Upper lobe of left lung (tissue), 6 donors: ENCODE measurements around the gene WDR76. TPM values are rescaled to one million over a fixed set of nuclear protein-coding genes. Genes with fewer than 3 reads are reported as not detected.

Experiments used
- ATAC-seq, 2 donors: fragments of 200-7000 bp; cut with Tn5 transposase; one replicate each; pipeline ENCODE4 v1.9.1; 2022; ENCODE audit warnings: mild to moderate bottlenecking in 2 of 2, moderate library complexity in 2 of 2; ENCODE audit not compliant: low FRiP score in 2 of 2
- DNase-seq, 2 donors: peaks; one replicate each; pipeline ENCODE4 v3.0.0-alpha.2; 2019 to 2020
- H3K27ac ChIP-seq, 4 donors: fragments of 200-600 bp; sonication (generic); one replicate each; pipeline ENCODE4 v1.5.1; 2016 to 2019
- H3K27me3 ChIP-seq, 4 donors: fragments of 200-600 bp; sonication (generic); one replicate each; pipeline ENCODE4 v1.5.1; 2017 to 2019
- H3K36me3 ChIP-seq, 4 donors: fragments of 200-600 bp; sonication (generic); one replicate each; pipeline ENCODE4 v1.5.1; 2016 to 2019
- H3K4me1 ChIP-seq, 4 donors: fragments of 200-600 bp; sonication (generic); one replicate each; pipeline ENCODE4 v1.5.1; 2018 to 2019
- H3K4me3 ChIP-seq, 4 donors: fragments of 200-600 bp; sonication (generic); one replicate each; pipeline ENCODE4 v1.5.1; 2017 to 2019; ENCODE audit warnings: mild to moderate bottlenecking in 2 of 4, moderate library complexity in 1 of 4
- H3K9me3 ChIP-seq, 4 donors: fragments of 200-600 bp; sonication (generic); one replicate each; pipeline ENCODE4 v1.5.1; 2018 to 2019
- CTCF ChIP-seq, 6 experiments: fragments of 450-650 bp in 4 of 6; fragments of 200-600 bp in 2 of 6; sonication (generic) in 2 of 6; IDR thresholded peaks; one replicate each; pipeline ENCODE4 v1.5.1; 2016 to 2019; ENCODE audit warnings: antibody characterized with exemption in 6 of 6
- EP300 ChIP-seq, 4 donors: sonication (generic); formaldehyde crosslinking; IDR thresholded peaks; one replicate each; pipeline ENCODE4 v1.5.1; 2017; ENCODE audit warnings: antibody characterized with exemption in 4 of 4, control low read depth in 2 of 4
- POLR2A ChIP-seq, 4 donors: fragments of 450-650 bp; IDR thresholded peaks; one replicate each; pipeline ENCODE4 v1.5.1; 2016 to 2017; ENCODE audit warnings: antibody characterized with exemption in 4 of 4, mild to moderate bottlenecking in 2 of 4
- POLR2AphosphoS5 ChIP-seq, 2 donors: sonication (generic); formaldehyde crosslinking; IDR thresholded peaks; one replicate each; pipeline ENCODE4 v1.5.1; 2017; ENCODE audit warnings: antibody characterized with exemption in 2 of 2
- WGBS, 2 donors: methylation state at CpG; one replicate each; pipeline ENCODE4 v1.1.5; 2017 to 2018; 5-methylcytosine and 5-hydroxymethylcytosine counted together
- total RNA-seq, 6 donors: library from RNA; depleted of rRNA in 4 of 6; stranded (reverse); fragments of >200 nt in 4 of 6; gene quantifications; one replicate each; pipeline versions ENCODE4 v1.1.0 to v1.2.1, GENCODE V29; 2016 to 2021
- donor health status: DM: no; HTN: no; CAD: no; lungs with moderate emphysema.
- donor health status: DM: no; HTN: yes; CAD: no; lungs with severe emphysema.

Gene WDR76
- total RNA-seq, 6 donors from 2014 or later: 0.89 to 10.1 (median 3.4) TPM

- Histone ChIP-seq H3K4me3 (no peak overlapping the region), H3K36me3 (no peaks in the 10 kb centered on the region), H3K9me3 (no peaks in the 10 kb centered on the region), H3K27ac (no peak overlapping the region), H3K4me1 (no peaks in the 10 kb centered on the region), H3K27me3 (no peaks in the 10 kb centered on the region)
- DNase-seq (no peak), ATAC-seq (no peak)
- TF ChIP-seq POLR2AphosphoS5 (IDR thresholded peaks at IDR 0.05) (no peak), CTCF (IDR thresholded peaks at IDR 0.05) (no peak), EP300 (IDR thresholded peaks at IDR 0.05) (no peak), POLR2A (IDR thresholded peaks at IDR 0.05) (no peak)
- 90 to 92% methylated on average over 5 of the region's 5 CpGs for WGBS, 2 donors
Measured at GRCh38 chr15:43880406-43881194, 53.8 kb downstream of the WDR76 start.

DNA sequence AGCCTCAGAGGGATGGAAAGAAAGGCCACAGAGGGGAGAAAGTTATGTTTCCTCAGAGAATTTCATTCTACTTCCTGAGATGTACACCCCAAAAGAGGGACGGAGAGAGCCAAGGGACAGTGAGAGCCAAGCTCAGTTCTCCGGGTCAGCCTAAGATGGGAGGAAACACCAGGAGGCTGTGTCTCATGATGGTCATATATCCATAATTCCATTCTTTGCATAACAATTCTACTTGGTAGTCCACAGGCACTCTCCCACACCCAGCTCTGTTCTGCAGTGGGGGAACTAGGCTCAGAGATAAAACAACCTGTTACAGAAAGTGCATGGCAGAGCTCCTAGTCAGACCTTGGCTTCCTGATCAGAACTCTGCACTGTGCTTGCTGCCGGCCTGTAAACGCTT is 54.4 kb downstream of the WDR76 start:
- TF ChIP-seq CTCF (IDR thresholded peaks at IDR 0.05) (no peak), POLR2AphosphoS5 (IDR thresholded peaks at IDR 0.05) (no peak), EP300 (IDR thresholded peaks at IDR 0.05) (no peak), POLR2A (IDR thresholded peaks at IDR 0.05) (no peak)
- Histone ChIP-seq H3K9me3 (no peaks in the 10 kb centered on the region), H3K27ac (no peak overlapping the region), H3K36me3 (no peaks in the 10 kb centered on the region), H3K4me3 (no peak overlapping the region), H3K27me3 (no peaks in the 10 kb centered on the region), H3K4me1 (no peaks in the 10 kb centered on the region)
- DNase-seq (no peak), ATAC-seq (no peak)
- WGBS, 2 donors: 94 to 96% methylated on average over 4 of the region's 4 CpGs

DNA sequence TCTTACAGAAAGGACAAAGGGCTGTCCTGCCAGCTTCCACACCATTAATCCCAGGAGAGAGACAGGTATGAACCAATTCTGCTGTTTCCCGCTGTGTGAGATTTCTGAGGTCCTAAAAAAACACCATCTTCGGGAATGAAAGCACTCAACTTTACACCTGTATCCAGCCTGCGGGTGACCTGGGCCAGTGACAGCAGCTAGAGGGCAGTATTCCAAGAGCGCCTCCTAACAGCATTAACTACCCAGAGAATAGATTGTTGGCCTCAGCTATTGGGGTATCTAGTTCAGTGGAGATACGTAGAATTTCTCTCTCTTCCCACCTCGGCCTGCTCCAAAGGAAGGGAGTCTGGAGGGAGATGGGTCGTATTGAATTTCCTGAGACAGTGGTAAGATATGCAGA is 55.1 kb downstream of the WDR76 start:
- DNase-seq: no peak
- Histone ChIP-seq H3K4me3 (no peak overlapping the region), H3K27ac (no peak overlapping the region), H3K36me3 (no peaks in the 10 kb centered on the region), H3K9me3 (no peaks in the 10 kb centered on the region), H3K27me3 (no peaks in the 10 kb centered on the region), H3K4me1 (no peaks in the 10 kb centered on the region)
- TF ChIP-seq POLR2A (IDR thresholded peaks at IDR 0.05) (no peak), POLR2AphosphoS5 (IDR thresholded peaks at IDR 0.05) (no peak), CTCF (IDR thresholded peaks at IDR 0.05) (peak in 1 of 6 experiments; percentile 25), EP300 (IDR thresholded peaks at IDR 0.05) (no peak)
- 83 to 85% methylated on average over 7 of the region's 7 CpGs for WGBS, 2 donors
- ATAC-seq: no peak

- 96 to 97% methylated on average over 3 of the region's 3 CpGs for WGBS, 2 donors
- Histone ChIP-seq H3K36me3 (no peaks in the 10 kb centered on the region), H3K27me3 (no peaks in the 10 kb centered on the region), H3K27ac (no peak overlapping the region), H3K4me1 (no peaks in the 10 kb centered on the region), H3K4me3 (no peak overlapping the region), H3K9me3 (no peaks in the 10 kb centered on the region)
- DNase-seq (no peak), ATAC-seq (no peak)
- no peak for TF ChIP-seq CTCF (IDR thresholded peaks at IDR 0.05)
- no peak for TF ChIP-seq POLR2AphosphoS5 (IDR thresholded peaks at IDR 0.05)
- TF ChIP-seq EP300 (IDR thresholded peaks at IDR 0.05): no peak
- no peak for TF ChIP-seq POLR2A (IDR thresholded peaks at IDR 0.05)
Measured at GRCh38 chr15:43883571-43883970, 56.8 kb downstream of the WDR76 start.

- Histone ChIP-seq H3K4me1 (no peaks in the 10 kb centered on the region), H3K36me3 (no peaks in the 10 kb centered on the region), H3K9me3 (no peaks in the 10 kb centered on the region), H3K27me3 (no peaks in the 10 kb centered on the region), H3K27ac (no peak overlapping the region), H3K4me3 (no peak overlapping the region)
- WGBS, 2 donors: 92 to 93% methylated on average over 2 to 4 of the region's 4 CpGs
- DNase-seq (no peak), ATAC-seq (no peak)
- TF ChIP-seq CTCF (IDR thresholded peaks at IDR 0.05): no peak
- TF ChIP-seq EP300 (IDR thresholded peaks at IDR 0.05): no peak
- TF ChIP-seq POLR2AphosphoS5 (IDR thresholded peaks at IDR 0.05): no peak
- TF ChIP-seq POLR2A (IDR thresholded peaks at IDR 0.05): no peak
Measured at GRCh38 chr15:43886558-43886957, 59.8 kb downstream of the WDR76 start.
